ENCODE data around the gene FSTL5.

DNA sequence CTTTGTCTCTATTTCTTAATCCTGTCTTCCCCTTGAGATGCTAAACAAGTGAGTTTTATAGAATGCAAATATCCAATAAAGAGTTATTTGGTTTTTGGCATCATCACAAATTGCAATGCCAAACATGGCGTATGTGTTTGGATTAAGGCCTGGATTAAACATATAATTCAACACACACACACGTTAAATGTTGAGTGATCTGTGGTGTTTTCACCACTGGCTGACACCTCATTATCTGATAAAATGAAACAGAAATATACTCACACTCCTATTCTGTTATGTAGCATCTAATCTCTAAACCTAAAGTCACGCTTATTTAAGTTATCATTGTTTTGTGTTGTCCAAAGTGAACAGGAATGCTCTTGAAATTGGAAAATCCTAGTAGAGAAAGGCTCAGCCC, 506.2 kb downstream of the FSTL5 start:
- TF ChIP-seq, protein P1, sequence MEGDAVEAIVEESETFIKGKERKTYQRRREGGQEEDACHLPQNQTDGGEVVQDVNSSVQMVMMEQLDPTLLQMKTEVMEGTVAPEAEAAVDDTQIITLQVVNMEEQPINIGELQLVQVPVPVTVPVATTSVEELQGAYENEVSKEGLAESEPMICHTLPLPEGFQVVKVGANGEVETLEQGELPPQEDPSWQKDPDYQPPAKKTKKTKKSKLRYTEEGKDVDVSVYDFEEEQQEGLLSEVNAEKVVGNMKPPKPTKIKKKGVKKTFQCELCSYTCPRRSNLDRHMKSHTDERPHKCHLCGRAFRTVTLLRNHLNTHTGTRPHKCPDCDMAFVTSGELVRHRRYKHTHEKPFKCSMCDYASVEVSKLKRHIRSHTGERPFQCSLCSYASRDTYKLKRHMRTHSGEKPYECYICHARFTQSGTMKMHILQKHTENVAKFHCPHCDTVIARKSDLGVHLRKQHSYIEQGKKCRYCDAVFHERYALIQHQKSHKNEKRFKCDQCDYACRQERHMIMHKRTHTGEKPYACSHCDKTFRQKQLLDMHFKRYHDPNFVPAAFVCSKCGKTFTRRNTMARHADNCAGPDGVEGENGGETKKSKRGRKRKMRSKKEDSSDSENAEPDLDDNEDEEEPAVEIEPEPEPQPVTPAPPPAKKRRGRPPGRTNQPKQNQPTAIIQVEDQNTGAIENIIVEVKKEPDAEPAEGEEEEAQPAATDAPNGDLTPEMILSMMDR (IDR thresholded peaks at IDR 0.05; ENCODE audit: low read depth, low read length, poor library complexity, severe bottlenecking): no peak
- no peak for TF ChIP-seq EZH2phosphoT487 (IDR thresholded peaks at IDR 0.05; ENCODE audit: borderline replicate concordance, low read length)

Measured in DOHH2 (cell line).